RWPE2 (cell line): ENCODE results near the gene GGT5.
"Not testable (repeated sequence)": the region's sequence is repeated elsewhere in the genome, so short reads cannot be mapped to it uniquely, and the experiment has no call there.

Source experiments
- ATAC-seq: fragments of 200-7000 bp; cut with Tn5 transposase; 3 replicates; pipeline ENCODE4 v1.9.1; 2021; ENCODE audit warnings: low read depth
- DNase-seq: peaks from one replicate; pipeline ENCODE4 v3.0.0-alpha.2; 2020; ENCODE audit warnings: low spot score
- H3K27ac ChIP-seq: fragments of 450-650 bp; 2 replicates; pipeline ENCODE4 v1.5.1; 2017; ENCODE audit warnings: mild to moderate bottlenecking; ENCODE audit not compliant: poor library complexity, severe bottlenecking
- H3K27me3 ChIP-seq: fragments of 250-450 bp; sonication (Bioruptor Pico); 2 replicates; pipeline ENCODE4 v1.5.1; 2021; ENCODE audit warnings: mild to moderate bottlenecking, moderate library complexity; ENCODE audit not compliant: insufficient read depth, poor library complexity, severe bottlenecking
- H3K36me3 ChIP-seq: fragments of 250-450 bp; sonication (Bioruptor Pico); 2 replicates; pipeline ENCODE4 v1.5.1; 2020; ENCODE audit warnings: low read depth, mild to moderate bottlenecking, moderate library complexity
- H3K4me1 ChIP-seq: fragments of 250-450 bp; sonication (Bioruptor Pico); 2 replicates; pipeline ENCODE4 v1.5.1; 2021; ENCODE audit warnings: mild to moderate bottlenecking, moderate library complexity; ENCODE audit not compliant: insufficient read depth, poor library complexity, severe bottlenecking
- H3K4me3 ChIP-seq: fragments of 250-450 bp; sonication (Bioruptor Pico); 2 replicates; pipeline ENCODE4 v1.5.1; 2021; ENCODE audit warnings: mild to moderate bottlenecking, moderate library complexity; ENCODE audit not compliant: severe bottlenecking
- H3K9me3 ChIP-seq: fragments of 250-450 bp; sonication (Bioruptor Pico); 2 replicates; pipeline ENCODE4 v1.5.1; 2021; ENCODE audit warnings: mild to moderate bottlenecking, moderate library complexity; ENCODE audit not compliant: severe bottlenecking
- CTCF ChIP-seq: fragments of 450-650 bp; IDR thresholded peaks from one replicate; pipeline ENCODE4 v1.5.1; 2017; ENCODE audit warnings: mild to moderate bottlenecking, moderate library complexity; ENCODE audit not compliant: poor library complexity, severe bottlenecking

GGT5 gene

GRCh38 chr22:24245030-24245431 lies at the start of gene GGT5:
GGT5 (minus strand) TSS chr22:24245082; CDS start chr22:24244725, 357 bp downstream.
- peak within 1 kb of the TSS; percentile 58 for H3K27ac ChIP-seq
- peak; percentile 9 for DNase-seq
- not testable (repeated sequence) for H3K9me3 ChIP-seq, H3K4me1 ChIP-seq, H3K4me3 ChIP-seq, ATAC-seq, H3K36me3 ChIP-seq, H3K27me3 ChIP-seq

DNA sequence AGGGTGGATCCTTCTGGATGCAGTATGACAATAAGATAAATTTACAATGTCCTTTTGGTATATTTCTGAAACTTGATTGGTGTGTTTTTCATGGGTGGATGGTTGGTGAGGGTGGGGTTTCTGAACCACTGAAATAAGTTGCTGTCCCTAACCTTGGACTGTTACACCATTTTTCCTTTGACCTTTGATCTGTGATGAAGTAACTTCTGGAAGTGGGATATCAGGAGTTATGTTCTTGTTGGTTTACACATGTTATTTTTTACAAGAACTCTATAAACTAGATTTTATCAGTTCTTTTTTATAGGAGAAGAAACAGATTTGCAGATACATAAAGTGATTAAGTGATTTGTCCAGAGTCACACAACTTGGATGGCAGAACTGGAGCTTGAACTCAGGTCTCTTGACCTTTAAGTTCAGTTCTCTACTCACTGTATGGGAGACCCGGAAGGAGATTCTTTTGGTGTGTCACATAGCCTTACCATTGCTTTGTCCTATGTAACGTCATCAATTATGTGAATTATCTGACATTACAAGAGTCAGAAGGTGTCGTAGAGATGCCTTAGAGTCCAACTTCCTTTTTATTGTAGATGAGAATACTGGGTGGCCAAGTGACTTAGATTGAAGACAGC lies 47.4 kb upstream of the GGT5 start:
- H3K9me3 ChIP-seq, H3K36me3 ChIP-seq, H3K27me3 ChIP-seq, H3K4me1 ChIP-seq, DNase-seq, H3K4me3 ChIP-seq, ATAC-seq, H3K27ac ChIP-seq: not testable (repeated sequence)

DNA sequence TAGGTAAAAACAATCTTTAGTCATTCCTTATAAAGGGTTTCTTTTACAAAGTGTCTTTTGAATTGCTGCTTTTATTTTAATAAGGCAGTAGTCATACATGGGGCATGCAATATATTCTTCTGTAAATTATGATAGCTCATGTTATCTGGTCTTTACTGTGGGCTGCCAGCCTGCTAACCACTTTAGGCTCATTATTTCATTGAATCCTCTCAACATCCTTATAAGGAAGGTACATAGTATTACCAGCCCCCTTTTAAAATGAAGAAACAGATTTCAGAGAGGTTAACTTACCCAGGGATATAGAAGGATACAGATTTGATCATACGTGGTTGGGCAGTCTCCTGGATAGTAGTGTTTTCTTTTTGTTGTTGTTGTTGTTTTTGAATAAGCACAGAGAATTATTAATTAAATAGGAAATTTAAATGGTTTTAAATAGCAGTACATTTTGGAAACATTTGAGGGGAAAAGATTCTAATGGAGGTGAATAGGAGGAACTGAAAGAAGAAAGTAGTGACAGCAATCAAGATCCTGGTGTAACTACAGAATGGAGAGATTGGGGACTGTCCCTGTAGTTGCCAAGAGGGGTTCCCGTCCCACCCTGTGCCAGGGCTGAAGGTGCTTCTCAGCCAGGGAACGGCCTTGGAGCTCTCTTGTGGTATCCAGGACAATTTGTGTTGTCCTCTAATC lies 46.8 kb upstream of the GGT5 start:
- no peak for ATAC-seq
- Histone ChIP-seq H3K27me3 (no peaks in the 10 kb centered on the region), H3K36me3 (0 out of 2 replicates have a peak, but pooled peaks cover 3% of the 10 kb centered on the region), H3K27ac (no peak overlapping the region), H3K4me3 (no peak overlapping the region), H3K9me3 (no peaks in the 10 kb centered on the region), H3K4me1 (peaks cover 9% of the 10 kb centered on the region)
- no peak for TF ChIP-seq CTCF
- DNase-seq: no peak

DNA sequence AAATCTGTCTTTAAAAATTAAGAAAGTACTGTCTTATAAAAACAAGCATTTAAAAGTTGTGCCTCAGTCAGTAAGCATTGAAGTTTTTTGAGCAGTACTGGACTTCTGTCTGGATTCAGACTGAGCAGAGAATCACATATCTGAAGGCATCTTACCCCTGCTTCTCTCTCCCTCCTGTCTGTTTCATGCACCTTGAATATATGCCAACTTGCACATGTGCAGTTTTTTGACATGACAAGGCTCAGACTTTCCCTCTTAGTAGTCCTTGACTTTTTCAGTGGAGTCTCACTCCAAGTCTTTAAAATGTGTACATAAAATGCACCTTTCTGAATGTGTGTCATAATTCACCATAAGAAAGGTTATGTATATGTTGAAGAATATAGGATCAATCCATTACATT lies 45.6 kb upstream of the GGT5 start:
- TF ChIP-seq CTCF: no peak
- DNase-seq: no peak
- H3K4me1 ChIP-seq: peaks cover 9% of the 10 kb centered on the region
- H3K27me3 ChIP-seq: no peaks in the 10 kb centered on the region
- no peak for ATAC-seq
- peaks cover 13% of the 10 kb centered on the region; the same call in 1 of the 2 replicates for H3K36me3 ChIP-seq
- H3K9me3 ChIP-seq: no peaks in the 10 kb centered on the region
- no peak overlapping the region for H3K27ac ChIP-seq
- no peak overlapping the region for H3K4me3 ChIP-seq

- TF ChIP-seq CTCF: no peak
- Histone ChIP-seq H3K27ac (no peak overlapping the region), H3K9me3 (no peaks in the 10 kb centered on the region), H3K4me1 (peaks cover 9% of the 10 kb centered on the region), H3K36me3 (peaks cover 13% of the 10 kb centered on the region; the same call in 1 of the 2 replicates), H3K27me3 (no peaks in the 10 kb centered on the region), H3K4me3 (no peak overlapping the region)
- no peak for ATAC-seq
- DNase-seq: no peak
These were observed 44.9 kb upstream of the GGT5 start for GRCh38 chr22:24289741-24290163.
